Stimulated activated CD8-positive, alpha-beta memory T cell treated with anti-CD3 and anti-CD28 coated beads, Interleukin-12 subunit alpha, Interleukin-12 subunit beta, amount 100 ng/mL, for 24 hours (primary cell): Measurements from ENCODE around the gene RIBC2.
"Not testable (repeated sequence)": the region's sequence is repeated elsewhere in the genome, so short reads cannot be mapped to it uniquely, and the experiment has no call there.

Experiments used
- DNase-seq: peaks from one replicate; pipeline ENCODE4 v3.0.0-alpha.2; 2020; ENCODE audit errors: extremely low read depth

RIBC2 gene

DNA sequence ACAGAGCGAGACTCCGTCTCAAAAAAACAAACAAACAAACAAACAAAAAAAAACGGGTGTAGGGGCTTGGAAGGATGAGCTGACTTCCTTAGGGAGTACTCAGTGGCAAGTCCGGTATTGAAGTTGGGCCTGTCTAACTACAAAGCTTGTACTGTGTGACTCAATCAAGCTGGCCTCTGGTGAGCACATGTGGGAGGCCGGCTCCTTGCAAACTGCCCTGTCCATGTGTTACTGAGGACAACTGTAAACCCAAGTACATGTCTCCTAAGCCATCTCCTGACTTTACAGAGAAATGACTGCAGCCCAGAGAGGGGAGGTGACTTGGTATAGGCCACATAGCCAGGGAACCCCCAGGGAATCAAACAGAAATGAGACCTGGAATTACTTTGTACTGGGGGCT lies 11.6 kb downstream of the RIBC2 start:
- no peak for DNase-seq

DNA sequence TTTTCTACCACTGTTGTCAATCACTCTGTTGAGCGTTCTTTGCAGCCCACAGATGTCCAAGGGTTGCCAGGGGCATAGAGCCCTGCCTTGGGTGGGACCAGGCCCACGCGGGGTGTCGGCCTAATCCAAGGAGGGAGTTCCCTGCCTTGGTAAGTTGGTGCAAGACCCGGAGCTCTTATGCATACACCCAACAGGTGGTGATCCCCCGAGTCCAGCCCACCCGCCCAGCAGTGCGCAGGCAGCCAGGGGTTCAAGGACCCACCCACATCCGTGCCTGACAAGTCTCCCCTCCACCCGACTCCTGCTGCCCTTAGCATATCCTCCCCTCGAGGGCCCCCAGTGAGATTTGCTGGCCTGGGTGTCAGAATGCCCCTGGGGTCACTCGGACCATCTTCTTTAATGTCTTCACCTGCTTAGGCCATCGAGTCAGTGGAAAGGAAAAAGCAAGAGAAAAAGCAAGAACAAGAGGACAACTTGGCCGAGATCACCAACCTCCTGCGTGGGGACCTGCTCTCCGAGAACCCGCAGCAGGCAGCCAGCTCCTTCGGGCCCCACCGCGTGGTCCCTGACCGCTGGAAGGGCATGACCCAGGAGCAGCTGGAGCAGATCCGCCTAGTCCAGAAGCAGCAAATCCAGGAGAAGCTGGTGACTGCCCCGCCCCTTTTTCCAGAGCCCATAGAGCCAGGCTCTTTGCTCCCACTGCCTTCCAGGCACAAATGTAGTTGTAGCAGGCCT lies 12.2 kb downstream of the RIBC2 start:
- DNase-seq, result no peak

GRCh38 chr22:45426387-45426786 lies 12.9 kb downstream of the RIBC2 start:
- no peak for DNase-seq

- no peak for DNase-seq
Observed at GRCh38 chr22:45427114-45427513, 13.6 kb downstream of the RIBC2 start.

- DNase-seq, result no peak
Observed at GRCh38 chr22:45428391-45429385, 15.2 kb downstream of the RIBC2 start.

DNA sequence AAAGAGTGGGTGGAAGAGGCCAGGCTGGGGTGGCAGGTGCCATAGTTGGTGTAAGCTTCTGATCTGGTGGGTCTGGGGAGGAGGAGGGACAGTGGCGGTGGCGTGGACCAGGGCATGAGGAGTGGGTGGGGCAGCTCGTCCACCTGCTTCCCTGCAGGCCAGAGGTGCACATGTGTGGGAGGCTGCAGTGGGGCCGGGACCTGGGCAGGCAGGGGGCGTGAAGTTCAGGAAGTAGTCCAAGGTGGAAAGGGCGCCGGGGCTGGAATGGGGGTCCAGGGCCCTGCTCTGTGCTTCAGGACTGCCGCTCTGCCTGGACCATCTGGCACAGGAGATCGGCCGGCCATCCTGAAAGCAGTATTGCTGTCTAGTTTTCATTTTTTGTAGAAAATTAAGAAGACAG lies 15.9 kb downstream of the RIBC2 start:
- DNase-seq, result no peak

GRCh38 chr22:45429981-45430775 lies 16.7 kb downstream of the RIBC2 start:
- DNase-seq, result no peak

DNA sequence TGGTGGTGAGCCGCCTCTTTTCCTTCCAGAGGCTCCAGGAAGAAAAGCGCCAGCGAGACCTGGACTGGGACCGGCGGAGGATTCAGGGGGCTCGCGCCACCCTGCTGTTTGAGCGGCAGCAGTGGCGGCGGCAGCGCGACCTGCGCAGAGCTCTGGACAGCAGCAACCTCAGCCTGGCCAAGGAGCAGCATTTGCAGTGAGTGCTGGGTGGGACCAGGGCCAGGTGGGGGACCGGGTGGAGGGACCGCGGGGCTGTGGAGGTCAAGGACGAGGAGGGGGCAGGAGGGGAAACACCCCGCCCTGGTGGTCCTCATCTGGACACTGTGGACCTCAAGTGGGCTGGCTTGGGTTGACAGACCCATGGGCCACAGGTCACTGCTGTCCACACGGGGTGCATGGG lies 17.4 kb downstream of the RIBC2 start:
- no peak for DNase-seq

DNA sequence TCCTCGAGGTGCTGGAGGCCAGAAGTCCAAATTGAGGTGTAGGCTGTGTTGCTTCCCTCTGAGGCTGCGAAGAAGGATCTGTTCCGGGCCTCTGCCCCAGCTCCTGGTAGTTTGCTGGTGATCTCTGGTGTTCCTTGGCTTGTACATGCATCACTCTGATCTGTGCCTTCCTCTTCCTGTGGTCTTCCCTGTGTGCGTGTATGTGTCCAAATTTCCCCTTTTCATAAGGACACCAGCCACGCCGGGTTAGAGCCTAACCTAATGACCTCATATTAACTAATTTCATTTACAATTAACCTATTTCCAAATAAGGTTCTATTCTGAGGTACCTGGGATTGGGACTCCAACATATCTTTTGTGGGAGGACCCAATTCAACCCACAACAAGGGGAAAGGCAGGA lies 21.5 kb downstream of the RIBC2 start:
- no peak for DNase-seq

DNA sequence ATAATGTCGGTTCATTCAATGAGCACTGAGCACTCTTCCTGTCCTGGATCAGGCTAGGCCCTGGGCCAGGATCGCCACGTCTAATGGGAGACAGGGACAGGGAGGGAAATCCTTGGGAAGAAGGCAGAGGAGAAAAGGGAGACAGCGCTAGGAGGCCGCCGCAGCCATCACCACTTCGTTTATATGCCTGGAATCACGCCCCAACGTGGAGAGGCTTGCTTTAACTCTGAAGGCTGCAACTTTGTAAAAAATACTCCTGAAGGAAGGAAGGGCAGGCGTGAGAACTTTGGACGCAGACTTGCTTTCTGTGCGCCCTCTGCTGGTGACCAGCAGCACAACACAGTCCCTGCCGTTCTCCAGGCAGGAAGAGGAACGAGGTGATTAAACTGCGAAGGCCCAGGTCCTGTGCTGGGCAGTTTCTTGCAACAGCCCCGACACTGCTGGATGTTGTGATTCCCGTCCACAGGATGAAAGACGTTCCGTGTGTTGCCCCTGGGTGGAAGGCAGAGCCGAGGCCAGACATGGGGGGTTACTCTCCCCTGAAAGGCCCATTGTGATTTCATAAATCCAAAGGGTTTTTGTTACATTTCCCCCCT lies 22.1 kb downstream of the RIBC2 start:
- DNase-seq, result peak; percentile 38

DNA sequence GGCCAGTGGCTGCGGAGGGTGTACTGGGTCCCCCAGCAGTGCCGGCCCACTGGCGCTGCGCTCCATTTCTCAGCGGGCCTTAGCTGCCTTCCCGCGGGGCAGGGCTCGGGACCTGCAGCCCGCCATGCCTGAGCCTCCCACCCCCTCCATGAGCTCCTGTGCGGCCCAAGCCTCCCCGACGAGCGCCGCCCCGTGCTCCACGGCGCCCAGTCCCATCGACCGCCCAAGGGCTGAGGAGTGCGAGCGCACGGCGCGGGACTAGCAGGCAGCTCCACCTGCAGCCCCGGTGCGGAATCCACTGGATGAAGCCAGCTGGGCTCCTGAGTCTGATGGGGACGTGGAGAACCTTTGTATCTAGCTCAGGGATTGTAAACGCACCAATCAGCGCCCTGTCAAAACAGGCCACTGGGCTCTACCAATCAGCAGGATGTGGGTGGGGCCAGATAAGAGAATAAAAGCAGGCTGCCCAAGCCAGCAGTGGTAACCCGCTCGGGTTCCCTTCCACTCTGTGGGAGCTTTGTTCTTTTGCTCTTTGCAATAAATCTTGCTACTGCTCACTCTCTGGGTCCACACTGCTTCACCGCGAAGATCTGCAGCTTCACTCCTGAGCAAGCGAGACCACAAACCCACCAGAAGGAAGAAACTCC lies 23.5 kb downstream of the RIBC2 start:
- not testable (repeated sequence) for DNase-seq

DNA sequence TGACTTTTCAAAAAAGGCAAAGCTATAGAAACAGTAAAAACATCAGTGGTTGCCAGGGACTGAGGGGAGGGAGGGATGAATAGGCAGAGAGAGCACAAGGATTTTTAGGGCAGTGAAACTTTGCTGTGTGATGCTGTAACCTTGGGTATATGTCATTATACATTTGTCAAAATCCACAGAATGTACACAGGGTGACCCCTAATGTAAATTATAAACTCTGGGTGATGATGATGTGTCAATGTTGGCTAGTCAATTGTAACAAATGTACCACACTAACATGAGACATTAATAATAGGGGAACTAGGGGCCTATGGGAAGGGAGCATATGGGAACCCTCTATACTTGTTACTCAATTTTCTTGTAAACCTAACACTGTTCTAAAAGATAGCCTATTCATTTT lies 24.8 kb downstream of the RIBC2 start:
- DNase-seq, result no peak

DNA sequence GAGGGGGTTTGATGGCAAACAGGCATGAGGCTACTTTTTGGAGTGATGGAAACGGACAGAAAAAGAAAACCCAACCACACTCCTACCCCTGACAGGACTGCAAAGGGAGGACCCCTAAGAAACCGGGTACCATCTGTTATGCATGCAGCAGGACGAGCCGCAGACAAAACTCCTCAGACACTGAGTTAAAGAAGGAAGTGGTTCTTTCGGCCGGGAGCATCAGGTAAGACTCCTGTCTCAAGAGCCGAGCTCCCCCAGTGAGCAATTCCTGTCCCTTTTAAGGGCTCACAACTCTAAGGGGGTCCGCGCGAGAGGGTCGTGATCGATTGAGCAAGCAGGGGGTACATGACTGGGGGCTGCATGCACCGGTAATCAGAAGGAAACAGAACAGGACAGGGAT lies 27.2 kb downstream of the RIBC2 start:
- not testable (repeated sequence) for DNase-seq

GRCh38 chr22:45441138-45441537 lies 27.6 kb downstream of the RIBC2 start:
- no peak for DNase-seq

DNA sequence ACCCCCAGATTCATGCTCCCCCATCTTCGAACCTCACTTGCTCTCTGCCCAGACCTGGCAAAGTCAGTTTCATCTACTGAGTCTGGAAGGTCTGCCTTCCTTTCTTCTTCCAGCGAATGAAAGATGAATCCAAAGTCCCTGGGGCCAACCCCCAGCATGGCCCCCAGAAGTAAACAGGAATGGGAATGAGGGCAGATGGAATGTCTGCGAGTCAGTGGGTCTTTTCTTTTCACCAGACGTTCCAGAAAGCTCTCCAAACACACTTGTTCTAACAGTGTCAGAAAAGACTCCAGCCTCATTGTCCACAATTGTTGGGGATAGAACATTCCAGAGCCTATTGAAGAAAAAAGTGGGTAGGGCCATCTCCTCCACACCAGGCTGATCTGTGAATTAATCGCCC lies 28.6 kb downstream of the RIBC2 start:
- DNase-seq, result no peak

- no peak for DNase-seq
Observed at GRCh38 chr22:45444168-45444567, 30.7 kb downstream of the RIBC2 start.

DNA sequence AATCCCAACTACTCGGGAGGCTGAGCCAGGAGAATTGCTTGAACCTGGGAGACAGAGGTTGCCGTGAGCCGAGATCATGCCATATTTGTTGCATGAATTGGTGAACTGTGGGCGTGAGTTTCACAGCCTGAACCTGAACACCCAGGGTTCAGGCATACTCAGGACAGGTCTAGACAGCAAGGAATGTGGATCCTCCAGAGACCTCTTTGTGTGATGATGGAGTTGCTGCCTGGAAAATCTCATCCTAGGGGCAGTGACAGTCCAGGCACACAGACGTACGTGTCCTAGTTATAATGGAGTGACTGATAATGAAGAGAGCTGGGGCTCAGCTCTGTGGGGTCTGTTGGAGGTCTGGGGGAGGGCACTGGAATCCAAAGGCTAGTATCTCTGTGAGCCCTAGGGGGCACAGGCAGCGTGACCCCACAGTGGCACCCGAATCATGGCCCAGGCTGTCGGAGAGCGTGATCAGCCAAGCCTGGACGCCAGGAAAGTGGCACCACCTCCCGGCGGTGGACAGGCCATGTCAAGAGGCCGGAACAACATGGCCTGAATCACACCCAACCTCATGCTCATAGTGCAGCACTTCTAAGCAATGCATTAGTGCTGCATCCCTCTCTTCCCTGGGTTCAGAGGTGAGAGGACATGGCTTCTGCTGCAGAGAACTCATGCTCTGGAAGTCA lies 31.7 kb downstream of the RIBC2 start:
- DNase-seq, result no peak

GRCh38 chr22:45446216-45446615 lies 32.7 kb downstream of the RIBC2 start:
- DNase-seq, result no peak

- not testable (repeated sequence) for DNase-seq
Observed at GRCh38 chr22:45447596-45447995, 34.1 kb downstream of the RIBC2 start.

DNA sequence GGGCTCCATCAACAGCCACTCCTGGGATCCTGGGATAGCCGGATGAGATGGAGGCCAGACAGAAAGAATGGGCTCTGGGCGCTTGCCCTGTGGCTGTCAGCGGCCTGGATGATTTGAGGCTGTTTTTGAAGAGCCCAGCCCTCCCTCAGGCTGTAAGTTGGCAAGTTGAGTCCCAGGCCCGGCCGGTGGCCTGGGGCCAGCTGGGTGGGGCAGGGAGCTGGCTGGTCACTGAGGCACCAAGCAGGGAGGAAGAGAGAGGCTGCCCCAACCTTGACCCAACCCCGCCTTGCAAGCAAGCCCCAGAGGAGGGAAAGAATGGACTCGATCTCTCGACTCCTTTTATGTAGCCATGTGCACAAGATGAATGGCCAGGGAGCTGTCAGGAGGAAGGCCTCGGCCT lies 34.9 kb downstream of the RIBC2 start:
- no peak for DNase-seq

DNA sequence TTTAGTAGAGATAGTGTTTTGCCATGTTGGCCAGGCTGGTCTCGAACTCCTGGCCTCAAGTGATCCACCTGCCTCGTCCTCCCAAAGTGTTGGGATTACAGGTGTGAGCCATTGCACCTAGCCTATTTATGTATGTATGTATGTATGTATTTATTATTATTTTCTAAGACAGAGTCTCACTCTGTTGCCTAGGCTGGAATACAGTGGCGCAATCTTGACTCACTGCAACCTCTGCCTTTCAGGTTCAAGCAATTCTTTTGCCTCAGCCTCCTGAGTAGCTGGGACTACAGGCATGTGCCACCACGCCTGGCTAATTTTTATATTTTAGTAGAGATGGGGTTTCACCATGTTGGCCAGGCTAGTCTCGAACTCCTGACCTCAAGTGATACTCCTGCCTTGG lies 35.9 kb downstream of the RIBC2 start:
- not testable (repeated sequence) for DNase-seq
